DMS79 (cell line): Measurements from ENCODE around the gene GPRC5B.

ENCODE experiments used
- DNase-seq: peaks from one replicate; lab custom pipeline; 2025; lab: John Stamatoyannopoulos, UW

Gene GPRC5B

DNA sequence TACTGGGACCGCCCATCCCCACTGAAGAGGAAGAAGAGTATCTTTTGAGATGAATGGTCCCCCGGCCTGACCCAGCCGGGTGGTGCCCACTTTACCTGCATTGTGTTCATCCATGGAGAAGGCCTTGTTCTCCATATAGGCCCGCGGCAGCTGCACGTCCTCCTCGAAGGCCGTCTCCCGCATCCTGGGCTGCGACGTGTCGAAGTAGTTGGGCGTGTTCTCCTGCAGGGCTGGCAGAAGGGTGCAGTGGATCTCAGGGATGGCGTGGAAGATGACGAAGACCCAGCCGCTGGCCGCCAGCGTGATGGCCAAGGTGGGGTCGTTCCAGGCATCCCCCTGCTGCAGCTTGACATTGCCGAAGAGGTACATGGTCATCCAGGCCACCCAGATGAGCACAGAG is 12.9 kb downstream of the GPRC5B start:
- DNase-seq, result no peak

DNA sequence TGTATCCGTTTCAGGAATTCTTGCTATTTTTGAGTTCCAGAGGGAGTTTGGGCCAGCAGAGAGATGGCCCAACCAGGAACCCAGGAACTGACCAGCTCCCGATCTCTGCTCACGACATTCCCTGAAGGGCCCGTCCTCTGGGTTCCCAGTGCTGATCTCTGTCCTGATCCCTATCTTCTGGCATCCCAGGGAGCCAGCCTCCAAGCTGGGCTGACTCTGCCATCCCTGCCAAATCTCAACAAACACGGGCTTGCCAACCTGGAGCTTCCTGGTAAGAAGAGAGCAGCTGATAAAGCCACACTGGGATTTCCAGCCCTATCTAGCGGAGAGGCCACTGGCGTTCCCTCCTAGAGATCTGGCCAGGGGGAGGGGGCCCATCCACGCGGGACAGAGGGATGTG is 16.2 kb downstream of the GPRC5B start:
- DNase-seq, result no peak

DNA sequence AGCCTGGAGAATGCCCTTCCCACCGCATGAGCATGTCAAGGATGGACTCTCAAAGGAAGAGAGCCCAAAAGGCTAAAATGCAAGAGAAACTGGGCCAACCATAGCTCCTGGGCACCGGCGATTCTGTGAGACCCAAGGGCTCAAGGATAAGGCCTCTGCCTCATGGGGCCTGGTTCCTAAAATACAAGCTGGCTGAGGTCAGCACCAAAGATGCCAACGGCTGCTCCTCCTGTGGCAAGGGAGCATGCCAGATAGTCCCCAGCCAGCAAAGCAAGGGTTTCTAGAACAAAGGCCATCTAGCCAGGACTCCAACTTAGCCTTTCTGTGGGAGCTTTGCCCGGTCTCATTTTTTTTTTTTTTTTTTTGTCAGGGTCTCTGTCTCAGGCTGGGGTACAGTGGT is 20.1 kb downstream of the GPRC5B start:
- DNase-seq, result no peak

DNA sequence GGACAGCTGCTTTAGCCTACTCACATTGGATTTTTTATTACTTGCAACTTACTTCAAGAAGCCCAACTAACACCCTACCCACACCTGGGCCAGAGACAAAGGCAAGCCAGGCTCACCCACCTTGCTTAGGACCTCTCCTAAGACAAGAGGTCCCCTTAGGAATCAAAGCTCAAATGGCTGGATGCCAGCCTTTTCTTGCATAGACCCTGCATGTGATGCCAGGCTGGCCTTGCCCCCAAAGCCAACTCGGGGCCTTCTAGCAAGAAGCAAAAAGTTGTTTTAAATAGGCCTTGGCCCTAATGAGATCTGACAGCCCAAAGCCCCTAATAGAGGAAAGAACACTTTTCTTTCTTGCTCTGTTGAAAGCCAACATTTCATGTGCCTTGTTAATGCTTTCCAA is 20.7 kb downstream of the GPRC5B start:
- DNase-seq, result no peak

DNA sequence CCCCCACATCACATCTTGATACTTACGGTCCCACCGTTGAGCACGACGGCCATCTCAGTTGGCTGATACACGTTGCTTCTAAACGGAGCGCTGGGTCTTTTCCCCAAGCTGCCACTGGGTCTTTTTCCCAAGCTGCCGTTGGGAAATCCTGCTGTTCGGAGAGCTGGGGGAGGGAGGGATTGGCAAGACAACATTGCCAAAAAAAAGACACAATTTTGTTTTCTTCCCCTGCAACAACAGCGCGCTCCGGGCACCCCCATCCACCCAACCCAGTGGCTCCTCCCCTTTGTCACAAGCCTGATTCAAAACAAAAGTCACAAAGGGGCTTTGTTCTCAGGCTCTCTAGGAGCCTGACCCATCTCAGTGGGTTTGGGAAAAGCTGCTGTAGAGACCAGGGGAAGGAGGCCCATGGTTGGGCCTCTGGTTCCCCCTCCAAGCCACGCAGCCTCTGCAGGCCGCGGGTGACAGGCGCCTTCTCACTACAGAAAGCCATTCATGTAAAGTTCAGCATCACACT is 22.8 kb downstream of the GPRC5B start:
- DNase-seq, result no peak

DNA sequence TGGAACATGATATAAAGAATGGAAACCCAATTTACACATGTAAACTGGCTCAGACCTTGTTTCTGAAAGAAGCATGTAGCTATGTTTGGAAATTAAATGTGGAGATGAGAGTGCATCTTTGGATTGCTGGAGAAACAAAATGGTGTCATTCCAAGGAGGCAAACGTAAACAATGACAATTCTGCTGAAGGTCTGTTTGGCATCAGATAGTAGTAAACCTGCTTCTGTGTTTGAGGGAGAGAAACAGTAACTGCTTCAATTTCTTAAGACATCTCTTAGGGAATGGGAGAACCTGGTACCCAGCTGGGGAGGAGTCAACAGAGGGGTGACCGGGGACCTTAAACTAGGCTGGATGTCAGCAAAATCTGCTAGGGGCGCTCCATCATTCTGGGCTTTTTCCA is 23.5 kb downstream of the GPRC5B start:
- no peak for DNase-seq

DNA sequence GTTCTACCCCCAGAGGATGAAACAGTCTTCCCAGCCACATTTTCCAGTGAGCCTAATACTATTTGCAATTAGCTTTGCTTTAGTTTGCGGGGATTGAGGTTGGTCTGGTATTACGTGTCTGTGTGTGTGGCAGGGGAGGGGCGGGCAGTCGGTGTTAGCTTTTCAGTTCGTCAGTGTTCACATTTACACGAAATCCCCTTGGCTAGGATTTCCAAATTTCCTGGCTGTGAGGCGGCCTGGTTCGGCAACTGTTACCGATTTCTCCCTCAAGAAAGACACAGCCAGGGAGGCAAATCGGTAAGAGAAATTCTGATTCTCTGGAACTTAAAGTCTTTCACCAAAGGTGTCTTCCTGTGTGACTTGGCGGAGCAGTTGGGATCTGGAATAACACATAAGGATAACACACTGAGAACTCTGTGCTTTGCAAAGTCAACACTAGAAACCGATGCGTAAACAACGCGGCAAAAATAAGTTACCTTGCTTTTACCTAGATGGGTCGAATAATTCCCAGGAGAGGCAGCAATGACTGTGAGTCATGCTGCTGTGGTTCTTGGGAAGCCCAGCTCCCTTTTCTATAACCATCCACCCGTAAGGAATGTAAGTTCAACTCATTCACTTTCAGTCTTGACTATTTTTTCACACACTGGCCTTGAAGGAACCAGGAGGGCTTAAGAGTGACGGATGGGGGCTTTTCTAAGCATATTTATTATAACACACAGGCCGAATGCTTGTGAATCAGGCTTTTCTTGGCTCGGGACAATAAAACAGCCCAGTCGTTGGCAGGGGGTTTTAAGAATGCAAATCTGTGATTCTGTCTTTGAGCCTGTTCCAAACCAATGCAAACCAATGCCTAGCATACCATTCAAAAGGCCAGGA is 24.2 kb downstream of the GPRC5B start:
- peak; percentile 23 for DNase-seq

DNA sequence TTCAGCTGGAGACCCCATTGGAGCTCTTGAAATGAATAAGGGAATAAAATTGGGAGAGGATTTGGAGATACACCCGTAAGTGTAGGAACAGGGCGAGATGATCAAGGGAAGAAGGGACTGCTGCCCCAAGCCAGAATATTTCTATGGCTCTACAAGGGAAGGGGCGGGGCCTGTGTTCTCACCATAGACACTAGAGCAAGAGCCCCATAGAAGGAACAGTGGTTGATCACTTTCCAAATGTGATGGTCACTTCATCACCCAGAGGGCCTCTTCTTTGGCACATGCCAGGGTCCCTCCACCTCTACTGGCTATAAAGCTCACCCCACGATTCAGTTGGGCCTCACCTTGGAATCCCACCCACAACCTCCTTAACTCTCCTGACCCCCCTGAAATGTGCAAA is 25.0 kb downstream of the GPRC5B start:
- DNase-seq, result no peak

DNA sequence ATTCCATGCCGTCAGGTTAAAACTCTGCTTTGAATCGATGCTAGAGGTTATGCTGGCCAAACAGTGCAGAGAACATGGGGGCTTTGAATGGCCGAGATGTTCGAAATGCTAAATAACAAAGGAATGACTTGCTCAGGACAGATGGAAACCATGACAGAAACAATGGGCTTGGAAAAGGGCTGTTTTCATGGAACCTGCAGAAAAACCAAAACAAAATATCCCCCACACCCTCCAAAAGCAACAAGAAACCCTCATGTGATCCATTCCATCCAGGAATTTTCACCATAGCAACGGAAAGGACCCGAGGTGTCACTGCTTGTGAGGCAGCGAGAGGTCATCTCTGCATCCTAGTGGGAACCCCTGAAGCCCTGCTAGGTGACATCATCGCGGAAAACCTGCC is 25.5 kb downstream of the GPRC5B start:
- DNase-seq, result no peak

DNA sequence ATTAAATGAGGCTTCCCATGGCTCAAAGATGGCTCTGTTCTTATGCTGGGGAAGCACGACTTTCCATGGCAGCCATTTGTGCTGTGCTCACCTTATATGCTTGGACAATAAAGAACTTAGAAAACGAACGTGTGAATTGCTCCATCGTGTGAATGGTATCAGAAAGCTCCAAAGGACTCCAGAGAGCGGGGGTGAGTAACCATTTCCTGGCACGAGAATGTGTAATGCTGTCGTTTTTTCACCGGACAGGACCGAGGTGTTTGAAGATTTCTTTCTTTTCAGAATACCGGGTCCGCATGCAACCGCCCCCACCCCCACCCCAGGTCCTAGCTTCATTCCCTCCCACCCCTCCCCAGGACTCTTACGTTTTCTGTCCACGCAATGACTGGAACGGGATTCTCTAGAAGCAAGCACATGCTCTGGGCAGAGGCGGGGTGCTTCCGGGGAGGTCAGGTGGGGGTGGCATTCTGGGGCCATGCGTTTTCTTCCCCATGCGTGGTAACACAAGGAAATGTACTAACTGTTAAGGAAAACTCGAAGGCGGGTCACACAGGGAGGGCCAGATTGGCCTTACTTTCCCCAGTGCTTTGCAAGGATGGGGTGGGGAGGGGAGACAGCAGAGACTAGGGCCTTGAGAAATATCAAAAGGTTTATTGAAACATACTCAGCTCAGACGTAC is 26.2 kb downstream of the GPRC5B start:
- DNase-seq, result no peak

DNA sequence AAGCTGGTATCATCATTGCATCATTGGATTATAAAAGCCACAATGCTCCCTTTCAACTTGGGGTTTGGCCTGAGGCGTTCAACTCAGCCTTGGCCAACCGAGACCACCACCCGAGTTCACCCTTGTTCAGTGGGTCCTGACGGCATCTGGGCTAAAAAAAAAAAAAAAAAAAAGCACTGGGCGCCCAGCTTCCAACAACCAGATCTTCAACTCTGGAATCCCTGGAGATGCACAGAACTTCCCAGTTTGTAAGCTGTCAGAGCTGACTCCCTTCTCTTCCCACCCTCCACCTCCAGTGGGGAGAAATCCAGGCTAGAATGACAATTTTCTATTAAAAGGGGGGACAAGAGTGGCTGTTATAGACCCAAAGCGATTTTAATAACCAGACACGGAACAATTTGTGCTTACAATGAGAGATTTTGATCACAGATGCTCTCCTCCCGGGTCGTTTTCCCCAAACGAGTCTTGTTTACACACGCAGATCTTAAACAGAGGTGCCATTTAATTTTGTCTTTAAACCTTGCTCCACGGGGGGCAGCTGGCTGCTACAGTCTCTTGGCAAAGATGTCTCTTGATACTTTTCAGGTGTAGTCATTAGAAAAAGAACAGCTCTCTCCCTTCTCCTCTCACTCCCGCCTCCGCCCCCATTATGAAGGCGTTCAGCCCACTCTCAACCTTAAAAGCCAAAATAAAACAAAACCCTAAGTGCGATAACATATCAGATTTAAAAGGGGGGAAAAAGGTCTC is 26.9 kb downstream of the GPRC5B start:
- DNase-seq, result no peak

DNA sequence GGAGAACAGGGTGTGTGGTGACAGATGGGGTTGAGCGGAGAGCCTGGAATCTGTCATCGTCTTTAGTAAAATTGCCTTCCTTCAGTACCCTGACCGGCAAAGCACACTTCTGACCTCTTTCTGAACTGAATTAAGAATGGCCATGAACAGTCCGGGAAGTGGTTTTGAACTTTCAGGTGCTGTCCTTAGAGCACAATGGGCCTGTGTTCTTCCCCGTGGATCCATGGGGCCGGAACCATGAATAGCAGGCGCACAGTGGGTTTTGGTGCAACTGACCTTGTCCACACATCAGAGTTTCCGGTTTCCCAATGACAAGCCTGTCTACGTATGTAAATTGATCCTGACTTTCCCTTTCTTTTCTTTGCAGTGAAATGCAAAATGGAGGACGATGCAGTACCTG is 28.5 kb downstream of the GPRC5B start:
- no peak for DNase-seq

DNA sequence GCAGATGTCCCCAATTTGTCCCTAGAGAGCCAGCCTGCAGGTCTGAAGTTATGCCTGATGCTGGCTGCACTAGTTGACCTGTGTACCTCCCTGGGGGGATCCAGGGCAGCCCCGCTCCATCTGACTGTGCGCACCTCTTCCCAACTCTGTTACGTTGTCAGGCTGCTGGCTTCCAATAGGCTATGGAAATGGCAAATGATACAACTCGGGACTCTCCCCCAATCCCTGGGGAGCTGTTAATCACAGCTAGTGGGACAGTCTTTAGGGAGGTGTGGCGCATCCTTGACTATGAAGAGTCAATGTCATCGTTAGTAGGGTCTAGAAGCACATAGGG is 30.1 kb downstream of the GPRC5B start:
- DNase-seq, result no peak

DNA sequence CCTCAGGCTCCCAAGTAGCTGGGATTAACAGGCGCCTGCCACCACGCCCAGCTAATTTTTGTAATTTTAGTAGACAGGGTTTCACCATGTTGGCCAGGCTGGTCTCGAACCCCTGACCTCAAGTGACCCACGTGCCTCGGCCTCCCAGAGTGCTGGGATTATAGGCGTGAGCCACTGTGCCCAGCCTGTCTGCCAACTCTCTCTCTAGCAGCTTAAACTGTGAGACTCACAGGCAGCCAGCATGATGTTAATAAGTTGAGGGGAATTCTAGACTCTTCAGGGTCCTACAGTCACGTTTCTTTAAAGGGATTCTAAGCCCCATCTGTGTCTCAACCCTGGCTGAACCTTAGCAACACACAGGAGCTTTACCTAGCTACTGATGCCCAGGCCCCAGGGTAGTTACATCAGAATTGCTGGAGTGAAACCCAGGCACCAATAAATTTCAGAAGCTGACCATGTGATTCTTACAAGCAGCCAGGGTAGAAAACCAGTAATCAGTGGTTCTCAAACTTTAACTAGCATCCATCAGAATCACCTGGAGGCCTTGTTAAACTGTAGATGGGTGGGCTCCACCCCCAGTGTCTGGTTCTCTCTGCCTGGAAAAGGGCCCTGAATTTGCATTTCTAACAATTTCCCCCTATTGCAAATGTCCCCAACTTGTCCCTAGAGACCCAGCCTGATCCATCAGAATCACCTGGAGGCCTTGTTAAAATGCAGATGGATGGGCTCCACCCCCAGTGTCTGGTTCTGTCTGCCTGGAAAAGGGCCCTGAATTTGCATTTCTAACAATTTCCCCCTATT is 30.7 kb downstream of the GPRC5B start:
- DNase-seq, result no peak

DNA sequence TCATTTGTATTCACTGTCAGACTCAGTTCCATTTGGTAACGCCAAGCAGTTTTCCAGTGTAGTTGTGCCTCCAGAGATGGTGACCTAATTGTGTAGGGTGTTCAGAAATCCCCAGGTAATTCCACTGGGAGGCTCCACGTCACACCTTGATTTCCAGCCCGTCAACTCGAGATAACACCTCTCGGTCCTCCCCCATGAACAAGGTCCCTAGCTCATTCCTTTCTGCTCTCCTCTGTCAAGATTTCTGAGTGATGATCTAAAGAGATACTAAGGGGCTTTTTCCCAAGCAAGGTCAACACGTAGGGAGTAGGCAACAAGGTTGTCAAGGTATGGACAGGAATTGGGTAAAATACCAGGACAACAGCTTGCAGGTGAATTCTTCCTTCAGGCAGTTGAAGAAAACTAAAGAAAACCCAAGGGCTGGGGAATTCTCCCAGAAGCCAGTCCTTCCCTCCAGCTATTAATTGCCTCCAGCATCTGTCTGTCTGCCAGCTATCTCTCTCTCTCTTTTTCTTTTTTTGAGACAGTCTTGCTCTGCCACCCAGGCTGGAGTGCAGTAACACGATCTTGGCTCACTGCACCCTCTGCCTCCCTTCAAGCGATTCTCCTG is 31.4 kb downstream of the GPRC5B start:
- no peak for DNase-seq

DNA sequence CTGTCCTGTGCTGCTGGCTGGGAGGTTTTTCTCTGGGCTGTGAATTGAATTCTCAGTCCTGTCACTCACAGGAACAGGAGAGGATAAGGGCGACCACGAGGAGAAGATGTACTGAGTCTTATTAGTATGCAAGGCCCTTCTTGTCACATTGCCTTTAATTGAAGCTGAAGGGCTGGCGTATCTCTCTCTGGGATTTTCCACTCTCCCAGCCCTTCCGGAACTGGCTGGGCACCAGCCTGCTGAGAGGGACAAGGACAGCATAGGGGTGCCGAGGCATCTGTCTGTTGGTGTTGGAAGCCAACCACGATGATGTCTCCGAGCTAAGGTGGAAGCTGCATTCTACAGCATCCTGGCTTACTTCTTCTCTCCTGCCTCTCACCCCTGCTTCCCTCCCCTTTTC is 33.2 kb downstream of the GPRC5B start:
- DNase-seq, result no peak

DNA sequence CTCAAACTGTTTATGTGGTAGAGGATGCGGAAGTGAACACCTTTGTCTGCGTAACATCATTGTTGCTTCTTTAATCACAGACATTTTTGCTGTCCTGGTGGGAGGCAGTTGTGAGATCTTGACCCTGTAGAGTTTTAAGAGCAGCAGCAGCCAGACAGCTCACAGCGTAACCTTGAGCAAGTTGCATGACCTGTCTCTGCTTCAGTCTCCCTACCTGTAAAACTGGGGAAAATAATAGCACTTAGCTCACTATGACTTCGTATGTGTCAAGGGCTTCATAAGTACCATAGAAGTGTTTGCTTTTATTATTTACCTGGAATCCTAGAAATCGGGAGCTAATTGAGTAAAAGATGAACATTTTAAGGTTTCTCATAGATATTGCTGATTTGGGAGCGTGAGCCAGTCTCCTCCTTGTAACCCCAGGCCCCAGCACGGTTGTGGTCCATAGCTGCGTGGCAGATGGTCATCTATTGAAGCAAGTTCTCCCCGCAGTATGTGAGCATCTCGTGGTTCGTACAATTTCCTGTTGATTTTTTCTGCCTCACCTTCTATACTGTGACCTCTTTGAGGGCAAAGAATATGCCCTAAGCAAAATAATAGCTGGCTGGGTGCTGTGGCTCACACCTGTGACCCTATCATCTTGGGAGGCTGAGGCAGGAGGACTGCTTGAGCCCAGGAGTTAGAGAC is 34.4 kb downstream of the GPRC5B start:
- DNase-seq, result peak; percentile 46

DNA sequence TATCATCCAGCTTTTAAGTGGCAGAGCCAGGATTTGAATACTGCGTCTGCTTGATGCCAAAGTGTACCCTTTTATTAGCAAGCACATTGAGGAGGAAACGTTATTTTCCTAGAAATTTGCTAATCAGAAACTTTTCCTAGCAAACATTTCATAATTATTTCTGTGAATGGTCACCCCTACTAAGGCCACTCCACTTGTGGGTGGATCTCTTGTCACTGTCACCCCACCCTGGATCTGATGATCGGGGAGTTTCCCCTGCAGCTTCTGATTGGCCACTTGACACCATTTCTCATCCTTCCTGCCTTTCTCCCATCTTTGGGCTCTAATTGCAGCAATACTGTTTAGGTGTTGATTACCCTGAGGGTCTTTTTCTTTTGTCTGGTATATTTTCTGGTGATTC is 35.9 kb downstream of the GPRC5B start:
- no peak for DNase-seq

DNA sequence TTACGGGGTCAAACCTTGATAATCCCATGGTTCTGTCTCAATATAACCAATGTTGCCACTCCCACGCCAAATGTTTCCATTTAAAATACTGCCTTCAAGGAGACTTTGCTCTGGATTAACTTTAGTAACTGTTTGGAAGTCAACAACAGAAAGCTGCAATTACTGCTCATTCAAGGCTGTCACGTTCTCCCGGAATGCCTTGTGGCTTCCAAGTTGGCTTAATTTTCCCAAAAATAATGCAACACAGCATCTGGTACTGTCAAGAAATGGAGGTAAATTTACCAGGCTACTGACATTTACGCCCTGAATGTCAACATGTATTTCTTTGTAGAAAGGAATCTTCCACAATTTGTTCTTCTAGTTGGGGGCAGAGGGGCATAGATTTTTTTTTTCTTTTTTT is 38.2 kb downstream of the GPRC5B start:
- no peak for DNase-seq

DNA sequence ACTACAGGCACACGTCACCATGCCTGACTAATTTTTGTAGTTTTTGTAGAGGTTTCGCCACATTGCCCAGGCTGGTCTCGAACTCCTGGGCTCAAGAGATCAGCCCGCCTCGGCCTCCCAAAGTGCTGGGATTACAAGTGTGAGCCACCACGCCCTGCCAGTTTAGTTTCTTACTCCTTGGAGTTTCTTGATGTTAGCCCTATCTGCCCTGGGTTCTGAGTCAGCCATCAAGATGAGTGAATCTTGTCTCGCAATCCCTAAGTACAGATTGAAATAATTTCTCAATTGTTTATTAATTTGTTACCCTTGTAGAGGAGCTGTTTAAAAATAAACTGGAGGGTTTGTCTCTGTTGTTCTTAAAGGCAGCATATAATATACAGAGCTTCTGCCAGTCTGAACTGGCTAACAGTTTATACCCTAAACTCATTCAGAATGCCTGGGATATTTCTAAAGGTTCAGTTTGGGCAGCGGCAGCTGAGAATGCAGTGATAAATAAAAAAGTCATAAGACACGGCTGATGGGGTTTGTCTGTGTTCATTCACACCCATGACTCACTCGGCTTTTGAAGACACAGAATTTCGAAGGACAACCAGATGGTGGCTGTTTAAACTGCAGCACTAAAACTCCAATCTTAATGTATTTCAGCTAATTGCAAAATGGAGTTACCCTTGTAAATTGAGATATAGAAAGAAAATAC is 39.6 kb downstream of the GPRC5B start:
- no peak for DNase-seq
